Stimulated activated CD4-positive, alpha-beta T cell treated with anti-CD3 and anti-CD28 coated beads, Interleukin-1b, Interleukin-23, amount 100 ng/mL, for 1 hour (primary cell): ENCODE measurements around the gene ARHGAP42.

ENCODE experiments used
- DNase-seq, 2 donors: peaks; one replicate each; pipeline ENCODE4 v3.0.0-alpha.2; 2020; ENCODE audit warnings: low read depth in 2 of 2

ARHGAP42 gene

GRCh38 chr11:100918551-100919500 lies 231.7 kb downstream of the ARHGAP42 start:
- no peak for DNase-seq

GRCh38 chr11:100920593-100920992 lies 233.5 kb downstream of the ARHGAP42 start:
- no peak for DNase-seq

GRCh38 chr11:100922121-100922520 lies 235.0 kb downstream of the ARHGAP42 start:
- no peak for DNase-seq

GRCh38 chr11:100923555-100923954 lies 236.5 kb downstream of the ARHGAP42 start:
- DNase-seq: no peak

- DNase-seq: no peak
Measured at GRCh38 chr11:100925935-100926334, 238.8 kb downstream of the ARHGAP42 start.

GRCh38 chr11:100927579-100927978 lies 240.5 kb downstream of the ARHGAP42 start:
- DNase-seq: no peak

GRCh38 chr11:100928426-100928825 lies 241.3 kb downstream of the ARHGAP42 start:
- no peak for DNase-seq

GRCh38 chr11:100929377-100929776 lies 242.3 kb downstream of the ARHGAP42 start:
- no peak for DNase-seq

- DNase-seq: no peak
Measured at GRCh38 chr11:100930185-100930778, 243.2 kb downstream of the ARHGAP42 start.

- no peak for DNase-seq
Measured at GRCh38 chr11:100932474-100933100, 245.5 kb downstream of the ARHGAP42 start.

GRCh38 chr11:100936781-100937180 lies 249.7 kb downstream of the ARHGAP42 start:
- no peak for DNase-seq

- no peak for DNase-seq
Measured at GRCh38 chr11:100939571-100939970, 252.5 kb downstream of the ARHGAP42 start.

GRCh38 chr11:100940111-100940510 lies 253.0 kb downstream of the ARHGAP42 start:
- no peak for DNase-seq

- DNase-seq: no peak
Measured at GRCh38 chr11:100941033-100941432, 253.9 kb downstream of the ARHGAP42 start.

- DNase-seq: no peak
Measured at GRCh38 chr11:100942016-100942415, 254.9 kb downstream of the ARHGAP42 start.

GRCh38 chr11:100948936-100949335 lies 261.8 kb downstream of the ARHGAP42 start:
- DNase-seq: no peak

GRCh38 chr11:100949443-100949842 lies 262.4 kb downstream of the ARHGAP42 start:
- DNase-seq: no peak

GRCh38 chr11:100955318-100955717 lies 268.2 kb downstream of the ARHGAP42 start:
- DNase-seq: no peak

- DNase-seq: no peak
Measured at GRCh38 chr11:100956351-100956750, 269.3 kb downstream of the ARHGAP42 start.

GRCh38 chr11:100957499-100957898 lies 270.4 kb downstream of the ARHGAP42 start:
- no peak for DNase-seq

- DNase-seq: no peak
Measured at GRCh38 chr11:100961633-100962032, 274.5 kb downstream of the ARHGAP42 start.

GRCh38 chr11:100963375-100963774 lies 276.3 kb downstream of the ARHGAP42 start:
- no peak for DNase-seq

- DNase-seq: no peak
Measured at GRCh38 chr11:100964435-100964834, 277.3 kb downstream of the ARHGAP42 start.
